Activated naive CD4-positive, alpha-beta T cell treated with anti-CD3 and anti-CD28 coated beads for 36 hours (primary cell): ENCODE data around the gene SP5. TPM values are rescaled to one million over a fixed set of nuclear protein-coding genes. Genes with fewer than 3 reads are reported as not detected.
"Not testable (repeated sequence)": the region's sequence is repeated elsewhere in the genome, so short reads cannot be mapped to it uniquely, and the experiment has no call there.

ENCODE experiments used
- CTCF ChIA-PET: fragments of 350-600 bp; sonication (Branson Sonifier 250); formaldehyde crosslinking; loops from one replicate; lab custom pipeline; 2021; ENCODE audit warnings: antibody characterized with exemption; lab: Charles Lee
- DNase-seq: peaks from one replicate; pipeline ENCODE4 v3.0.0-alpha.2; 2020
- H3K27ac Mint-ChIP-seq: one replicate; pipeline ENCODE4 v1.8.0; 2021; ENCODE audit warnings: mild to moderate bottlenecking, mixed read lengths
- H3K27me3 Mint-ChIP-seq: one replicate; pipeline ENCODE4 v1.8.0; 2021; ENCODE audit warnings: low read depth, mixed read lengths
- H3K36me3 Mint-ChIP-seq: one replicate; pipeline ENCODE4 v1.8.0; 2021; ENCODE audit warnings: low read depth, mixed read lengths
- H3K4me1 Mint-ChIP-seq: one replicate; pipeline ENCODE4 v1.8.0; 2021; ENCODE audit warnings: low read depth, mixed read lengths
- H3K4me3 Mint-ChIP-seq: one replicate; pipeline ENCODE4 v1.8.0; 2021; ENCODE audit warnings: mild to moderate bottlenecking, moderate library complexity, mixed read lengths
- H3K9me3 Mint-ChIP-seq: one replicate; pipeline ENCODE4 v1.8.0; 2021; ENCODE audit warnings: mixed read lengths
- intact Hi-C: fragments of 100-400 bp; cut with micrococcal nuclease; formaldehyde crosslinking; loops from one replicate; pipeline ENCODE4 v1.15.1; 2023
- total RNA-seq, 2 experiments: library from RNA; stranded (reverse); gene quantifications; one replicate each; pipeline ENCODE4 v1.2.3, GENCODE V29; 2021

The SP5 gene
- total RNA-seq, 2 experiments from 2014 or later, result not detected

- DNase-seq, result no peak
- no peak overlapping the region for H3K27ac Mint-ChIP-seq
- H3K9me3 Mint-ChIP-seq, result no peaks in the 10 kb centered on the region
- H3K36me3 Mint-ChIP-seq, result no peaks in the 10 kb centered on the region
- CTCF ChIA-PET, result no interaction called here
- no peaks in the 10 kb centered on the region for H3K4me1 Mint-ChIP-seq
- H3K27me3 Mint-ChIP-seq, result peaks cover 55% of the 10 kb centered on the region
- intact Hi-C loops, result no loop called here
- H3K4me3 Mint-ChIP-seq, result no peak overlapping the region
Measured at GRCh38 chr2:170723446-170723958, 8.4 kb downstream of the SP5 start.

GRCh38 chr2:170733798-170734600, 18.9 kb downstream of the SP5 start:
- peaks cover 11% of the 10 kb centered on the region for H3K27me3 Mint-ChIP-seq
- DNase-seq, result no peak

GRCh38 chr2:170734601-170735000, 19.5 kb downstream of the SP5 start:
- H3K4me3 Mint-ChIP-seq, intact Hi-C loops, H3K36me3 Mint-ChIP-seq: not testable (repeated sequence)

More at GRCh38 chr2:170733798-170734600, 18.9 kb downstream of the SP5 start:
- CTCF ChIA-PET, result no interaction called here
- H3K27ac Mint-ChIP-seq, result no peak overlapping the region
- no peaks in the 10 kb centered on the region for H3K9me3 Mint-ChIP-seq
- no peak overlapping the region for H3K4me3 Mint-ChIP-seq
- intact Hi-C loops, result no loop called here
- no peaks in the 10 kb centered on the region for H3K36me3 Mint-ChIP-seq
- H3K4me1 Mint-ChIP-seq, result no peaks in the 10 kb centered on the region

GRCh38 chr2:170736628-170737027, 21.5 kb downstream of the SP5 start:
- H3K36me3 Mint-ChIP-seq, result no peaks in the 10 kb centered on the region
- CTCF ChIA-PET, result no interaction called here
- H3K27me3 Mint-ChIP-seq, result peaks cover 4% of the 10 kb centered on the region

More at GRCh38 chr2:170734601-170735000, 19.5 kb downstream of the SP5 start:
- CTCF ChIA-PET, result interaction anchor here (0.6 kb wide), 1 partner anchor 655 kb away, joined by 4 read pairs; no protein-coding TSS in a partner anchor
- H3K9me3 Mint-ChIP-seq, H3K27me3 Mint-ChIP-seq, DNase-seq, H3K4me1 Mint-ChIP-seq, H3K27ac Mint-ChIP-seq: not testable (repeated sequence)

GRCh38 chr2:170737406-170737805, 22.3 kb downstream of the SP5 start:
- intact Hi-C loops, result loop anchor here (2.0 kb wide), 1 partner anchor 75 kb away; no protein-coding TSS in a partner anchor

More at GRCh38 chr2:170736628-170737027, 21.5 kb downstream of the SP5 start:
- no peak for DNase-seq
- Mint-ChIP-seq H3K4me1 (no peaks in the 10 kb centered on the region), H3K27ac (no peak overlapping the region), H3K4me3 (no peak overlapping the region), H3K9me3 (no peaks in the 10 kb centered on the region)
- intact Hi-C loops, result loop anchor here (2.0 kb wide), 1 partner anchor 76 kb away; no protein-coding TSS in a partner anchor

GRCh38 chr2:170737821-170738220, 22.7 kb downstream of the SP5 start:
- Mint-ChIP-seq H3K27ac (no peak overlapping the region), H3K36me3 (no peaks in the 10 kb centered on the region), H3K9me3 (no peaks in the 10 kb centered on the region), H3K4me1 (no peaks in the 10 kb centered on the region), H3K27me3 (peaks cover 4% of the 10 kb centered on the region), H3K4me3 (no peak overlapping the region)
- CTCF ChIA-PET, result interaction anchor here (0.7 kb wide), 1 partner anchor 414 kb away, joined by 4 read pairs; no protein-coding TSS in a partner anchor
- intact Hi-C loops, result loop anchor here (2.0 kb wide), 1 partner anchor 75 kb away; no protein-coding TSS in a partner anchor
- no peak for DNase-seq

More at GRCh38 chr2:170737406-170737805, 22.3 kb downstream of the SP5 start:
- Mint-ChIP-seq H3K36me3 (no peaks in the 10 kb centered on the region), H3K4me3 (no peak overlapping the region), H3K27me3 (peaks cover 4% of the 10 kb centered on the region), H3K4me1 (no peaks in the 10 kb centered on the region), H3K9me3 (no peaks in the 10 kb centered on the region), H3K27ac (no peak overlapping the region)
- CTCF ChIA-PET, result no interaction called here
- no peak for DNase-seq

- intact Hi-C loops, result no loop called here
- no peak for DNase-seq
- H3K27ac Mint-ChIP-seq, result no peak overlapping the region
- no peaks in the 10 kb centered on the region for H3K36me3 Mint-ChIP-seq
- CTCF ChIA-PET, result interaction anchor here (1.3 to 1.8 kb wide), 3 partner anchors 9 to 330 kb away, joined by 4 to 5 read pairs (median 4); no protein-coding TSS in a partner anchor
- no peaks in the 10 kb centered on the region for H3K4me1 Mint-ChIP-seq
- no peaks in the 10 kb centered on the region for H3K9me3 Mint-ChIP-seq
- peaks cover 6% of the 10 kb centered on the region for H3K27me3 Mint-ChIP-seq
- H3K4me3 Mint-ChIP-seq, result no peak overlapping the region
Measured at GRCh38 chr2:170739048-170739447, 23.9 kb downstream of the SP5 start.

GRCh38 chr2:170739507-170740046, 24.4 kb downstream of the SP5 start:
- Mint-ChIP-seq H3K36me3 (no peaks in the 10 kb centered on the region), H3K27me3 (peaks cover 9% of the 10 kb centered on the region), H3K4me1 (no peaks in the 10 kb centered on the region), H3K9me3 (no peaks in the 10 kb centered on the region), H3K27ac (no peak overlapping the region), H3K4me3 (no peak overlapping the region)
- CTCF ChIA-PET, result interaction anchor here (0.6 to 1.8 kb wide), 4 partner anchors 9 to 496 kb away, joined by 3 to 5 read pairs (median 4); no protein-coding TSS in a partner anchor
- intact Hi-C loops, result no loop called here
- no peak for DNase-seq

- Mint-ChIP-seq H3K4me1 (no peaks in the 10 kb centered on the region), H3K36me3 (no peaks in the 10 kb centered on the region), H3K27me3 (peaks cover 13% of the 10 kb centered on the region), H3K9me3 (no peaks in the 10 kb centered on the region), H3K27ac (no peak overlapping the region), H3K4me3 (no peak overlapping the region)
- CTCF ChIA-PET, result no interaction called here
- no peak for DNase-seq
- intact Hi-C loops, result no loop called here
Measured at GRCh38 chr2:170740660-170741059, 25.5 kb downstream of the SP5 start.

GRCh38 chr2:170742000-170742399, 26.9 kb downstream of the SP5 start:
- CTCF ChIA-PET, result no interaction called here
- Mint-ChIP-seq H3K27me3 (peaks cover 13% of the 10 kb centered on the region), H3K9me3 (no peaks in the 10 kb centered on the region), H3K4me3 (no peak overlapping the region), H3K36me3 (no peaks in the 10 kb centered on the region), H3K4me1 (no peaks in the 10 kb centered on the region), H3K27ac (no peak overlapping the region)
- intact Hi-C loops, result no loop called here
- DNase-seq, result no peak

- H3K27me3 Mint-ChIP-seq, result peaks cover 19% of the 10 kb centered on the region
- no peaks in the 10 kb centered on the region for H3K36me3 Mint-ChIP-seq
- H3K9me3 Mint-ChIP-seq, result no peaks in the 10 kb centered on the region
- no peak overlapping the region for H3K27ac Mint-ChIP-seq
- CTCF ChIA-PET, result no interaction called here
- DNase-seq, result no peak
- H3K4me1 Mint-ChIP-seq, result no peaks in the 10 kb centered on the region
- intact Hi-C loops, result no loop called here
- H3K4me3 Mint-ChIP-seq, result no peak overlapping the region
Measured at GRCh38 chr2:170742896-170743529, 27.9 kb downstream of the SP5 start.
